HG02763 (cell line): ENCODE data around the gene SERBP1.
"Not testable (repeated sequence)": the region's sequence is repeated elsewhere in the genome, so short reads cannot be mapped to it uniquely, and the experiment has no call there.

ENCODE experiments used
- ATAC-seq: cut with Tn5 transposase; IDR thresholded peaks from one replicate; pipeline ENCODE4 v1.9.1; 2021; ENCODE audit warnings: mild to moderate bottlenecking, moderate library complexity; ENCODE audit not compliant: unreplicated experiment

SERBP1 gene

DNA sequence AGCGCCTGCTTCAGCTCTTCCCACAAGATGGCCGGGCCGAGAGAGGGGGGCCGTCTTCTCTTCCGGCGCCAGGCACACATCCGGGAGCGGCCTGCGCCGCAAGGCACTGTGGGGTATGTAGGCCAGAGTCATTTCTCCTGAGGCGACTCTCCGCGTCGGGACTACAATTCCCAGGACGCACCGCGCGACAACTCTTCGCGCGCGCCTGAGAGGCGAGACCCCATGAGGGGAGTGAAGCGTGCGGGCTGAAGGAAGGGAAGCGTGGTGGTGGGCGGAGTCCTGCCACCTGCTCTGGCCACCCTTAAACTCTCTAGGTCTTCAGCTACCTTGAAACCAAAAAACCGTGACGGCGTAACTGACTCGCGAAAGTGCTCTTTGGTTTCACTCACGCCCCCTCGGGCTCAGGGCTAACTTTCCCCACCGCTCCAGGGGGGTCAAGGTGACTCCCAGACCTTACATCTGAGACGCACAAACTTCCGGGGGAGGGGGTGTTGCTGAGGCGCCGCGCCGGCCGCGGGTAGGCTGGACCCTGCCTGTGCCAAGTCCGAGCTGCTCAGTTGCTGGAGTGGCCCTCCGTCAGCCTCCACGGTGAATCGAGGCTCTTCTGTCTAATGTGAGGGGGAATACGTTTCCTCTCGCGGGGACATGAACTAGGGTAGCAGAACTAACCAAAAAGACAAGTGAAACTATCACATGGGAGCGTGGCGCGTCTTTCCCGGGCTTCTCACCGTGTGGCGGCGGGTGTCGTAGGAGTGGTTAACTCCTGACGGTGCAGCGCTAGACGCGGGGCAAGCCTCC, at the start of gene SERBP1:
Gene SERBP1, minus strand, starts transcription at position 45 of the 798 bp plus-strand sequence. CDS start 102 bp downstream, outside the sequence.
- peak; percentile 89 for ATAC-seq

DNA sequence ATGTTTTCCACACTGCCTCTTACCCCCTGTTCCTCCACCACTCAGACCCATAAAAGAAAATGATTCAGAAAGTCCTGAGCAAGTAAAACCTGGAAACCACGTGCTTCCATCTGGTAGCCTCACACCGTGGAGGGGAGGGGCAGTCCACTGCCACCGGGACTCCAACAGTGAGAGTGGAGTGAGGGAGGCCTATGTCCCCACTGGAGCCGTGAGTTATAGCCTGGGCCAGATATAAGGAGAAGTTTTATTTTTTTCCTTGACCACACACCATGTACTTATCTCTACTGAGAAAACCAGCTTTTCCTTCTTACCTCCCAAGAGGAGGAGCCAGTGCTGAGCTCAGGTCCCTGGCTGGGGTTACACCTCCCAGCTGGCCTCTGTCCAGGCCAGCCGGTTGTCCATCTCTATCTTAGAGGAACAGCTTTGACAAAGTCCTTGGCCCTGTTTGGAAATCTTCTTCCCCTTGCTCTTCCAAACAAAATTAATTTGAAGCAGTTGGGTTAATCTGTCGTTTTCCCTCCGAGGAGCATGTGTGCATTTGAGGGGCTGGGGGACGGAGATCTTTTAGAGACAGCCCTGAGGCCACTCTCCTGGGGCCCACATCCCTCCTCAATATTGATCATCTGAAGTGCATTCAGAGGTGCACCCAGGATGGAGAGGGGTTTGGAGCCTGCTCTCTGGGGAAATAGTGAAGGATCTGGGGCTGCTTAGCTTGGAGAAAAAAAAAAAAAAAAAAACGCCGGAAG, 49.1 kb upstream of the SERBP1 start:
- ATAC-seq = no peak

DNA sequence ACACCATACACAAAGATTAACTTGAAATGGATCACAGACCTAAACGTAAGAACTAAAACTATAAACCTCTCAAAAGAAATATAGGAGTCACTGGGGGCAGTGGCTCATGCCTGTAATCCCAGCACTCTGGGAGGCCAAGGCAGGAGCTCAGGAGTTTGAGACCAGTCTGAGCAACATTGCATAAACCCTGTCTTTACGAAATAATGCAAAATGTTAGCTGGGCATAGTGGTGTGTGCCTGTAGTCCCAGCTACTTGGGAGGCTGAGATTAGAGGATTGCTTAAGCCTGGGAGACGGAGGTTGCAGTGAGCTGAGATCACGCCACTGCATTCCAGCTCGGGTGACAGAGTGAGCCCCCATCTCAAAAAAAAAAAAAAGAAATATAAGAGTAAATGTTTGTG, 46.7 kb upstream of the SERBP1 start:
- ATAC-seq = no peak

DNA sequence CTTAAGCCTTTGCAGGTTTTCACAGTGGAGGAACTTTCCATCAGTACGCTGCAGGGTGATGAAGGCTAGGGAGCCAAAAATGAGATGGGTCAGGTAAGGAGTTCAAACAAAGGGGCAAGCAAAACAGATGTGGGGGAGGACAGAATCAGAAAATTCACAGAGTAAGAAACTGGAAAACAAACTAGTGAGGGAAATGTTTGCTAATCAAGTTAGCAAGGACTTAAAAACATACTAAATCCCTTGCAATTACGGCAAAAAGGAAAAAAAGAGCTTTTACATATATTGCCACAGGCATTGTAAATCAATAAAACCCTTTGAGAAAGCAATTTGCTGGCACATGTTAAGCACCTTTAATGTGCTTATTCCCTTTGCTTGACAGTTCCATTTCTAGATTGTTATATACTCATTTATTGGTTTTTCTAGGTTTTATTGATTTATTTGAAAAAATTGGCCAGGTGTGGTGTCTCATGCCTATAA, 45.8 kb upstream of the SERBP1 start:
- no peak for ATAC-seq

DNA sequence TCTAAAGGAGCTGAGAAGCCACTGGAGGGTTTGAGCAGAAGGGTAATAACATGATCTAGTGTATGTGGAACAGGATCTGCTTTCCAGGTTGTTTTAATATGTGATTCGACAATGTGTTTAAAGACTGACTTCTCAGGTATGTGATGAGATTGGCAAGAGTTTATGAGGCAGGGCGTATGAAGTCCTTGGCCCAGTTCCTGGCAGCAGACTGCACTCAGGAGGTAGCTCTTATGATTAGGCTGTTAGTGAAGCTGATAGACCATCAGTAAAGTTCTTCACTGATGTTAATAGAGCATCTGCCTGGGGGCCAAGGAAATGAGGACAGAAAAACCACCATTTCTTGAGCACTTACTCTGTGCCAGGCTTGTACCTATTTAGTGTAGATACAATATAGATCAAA, 41.9 kb upstream of the SERBP1 start:
- no peak for ATAC-seq

DNA sequence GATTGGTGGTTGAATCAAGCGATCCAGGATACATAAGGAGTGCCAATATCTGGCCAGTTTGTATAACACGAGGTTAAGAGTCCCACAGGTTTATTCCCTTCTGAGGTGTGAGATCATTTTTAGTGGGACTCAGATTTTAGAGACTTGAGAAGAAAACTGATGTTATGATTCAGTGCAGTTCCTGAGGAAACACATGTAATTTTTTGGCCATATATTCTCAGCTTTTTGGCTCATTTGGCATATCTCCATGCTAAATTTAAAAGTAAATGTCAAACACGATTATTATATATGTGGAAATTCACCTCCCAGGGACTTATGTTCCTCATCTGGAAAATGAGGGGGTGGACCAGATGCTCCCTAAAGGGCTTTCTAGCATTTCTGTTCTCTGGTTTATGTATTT, 39.2 kb upstream of the SERBP1 start:
- no peak for ATAC-seq

DNA sequence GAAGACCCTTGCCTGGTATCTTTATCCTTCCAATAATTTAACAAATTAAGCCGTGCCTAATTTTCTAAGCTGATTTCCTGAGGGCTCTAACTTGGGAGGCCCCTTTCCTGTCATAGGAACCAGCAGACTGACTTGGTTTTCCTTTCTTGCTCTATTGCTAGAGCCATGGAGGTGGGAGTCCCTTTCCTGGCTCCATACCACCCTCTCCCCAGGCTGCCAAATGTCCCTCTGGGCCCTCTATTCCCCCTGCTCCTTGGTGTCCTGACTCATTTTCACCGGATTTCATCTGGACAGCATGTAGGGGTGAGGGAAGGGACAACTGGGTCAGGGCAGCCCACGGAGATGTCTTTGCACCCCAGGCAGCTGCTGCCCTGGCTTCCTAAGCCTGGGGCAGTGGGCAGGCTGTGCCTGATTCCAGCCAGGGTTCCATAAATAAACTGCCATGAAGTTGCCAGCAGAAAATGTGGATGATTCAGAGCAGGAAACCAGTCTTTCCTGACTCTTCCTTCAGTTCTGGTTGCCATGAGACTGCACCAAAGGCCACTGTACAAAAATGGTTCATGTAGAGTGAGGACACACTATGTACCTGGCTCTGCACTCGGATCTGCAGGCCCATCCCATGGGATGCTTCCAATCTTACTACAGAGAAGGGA, 38.0 kb upstream of the SERBP1 start:
- ATAC-seq = no peak

DNA sequence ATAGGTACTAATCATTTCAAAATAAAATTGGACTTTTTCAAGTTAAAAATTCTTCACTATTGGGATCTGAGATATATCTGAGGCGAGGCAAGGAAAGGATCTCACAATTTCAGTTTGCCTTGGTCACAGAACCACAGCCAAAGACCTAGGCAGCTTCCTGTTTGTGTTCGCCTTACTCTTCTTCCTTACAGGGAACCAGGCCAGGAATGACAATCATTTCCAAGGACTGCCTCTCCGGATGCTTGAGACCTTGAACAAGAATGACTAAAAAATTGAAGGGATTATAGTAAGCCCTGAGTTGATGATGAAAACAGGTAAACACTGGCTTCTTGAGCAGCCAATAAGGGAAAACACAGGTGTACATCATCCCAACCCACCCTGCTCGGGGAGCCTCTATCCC, 35.2 kb upstream of the SERBP1 start:
- ATAC-seq = no peak

DNA sequence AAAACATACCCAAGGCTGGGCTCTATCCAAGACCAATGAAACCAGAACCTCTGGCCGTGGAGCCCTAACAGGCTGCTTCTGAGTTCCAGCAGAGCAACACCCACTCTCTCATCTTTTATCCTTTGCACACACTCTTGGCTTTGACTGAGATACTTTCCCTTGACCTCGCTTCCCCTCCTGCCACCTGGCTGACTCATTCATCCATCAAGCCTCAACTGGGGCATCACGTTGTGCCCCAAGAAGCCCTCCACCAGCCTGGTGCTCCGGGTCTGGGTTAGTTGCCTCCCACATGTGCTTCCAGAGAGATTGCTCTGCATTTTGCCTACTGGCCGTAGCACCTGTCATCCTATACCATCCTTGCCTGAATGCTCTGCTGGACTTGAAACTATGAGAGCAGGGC, 34.5 kb upstream of the SERBP1 start:
- no peak for ATAC-seq

DNA sequence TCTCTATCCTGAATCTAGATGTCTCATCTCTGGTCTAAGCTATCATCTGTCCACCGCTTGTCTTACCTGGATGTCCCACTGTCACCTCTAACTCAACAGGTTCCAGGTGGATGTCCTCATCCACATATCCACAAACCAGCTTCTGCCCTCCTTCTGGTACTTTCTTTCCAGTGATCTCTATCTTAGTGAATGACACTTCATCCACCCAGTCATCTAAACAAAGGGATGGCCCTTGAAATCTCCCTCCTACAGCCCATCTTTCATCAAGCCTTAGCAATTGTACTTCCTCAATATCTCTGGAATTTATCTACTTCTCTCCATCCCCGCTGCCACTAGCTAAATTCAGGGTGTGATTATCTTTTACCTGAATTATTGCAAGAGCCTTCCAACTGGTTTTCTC, 33.9 kb upstream of the SERBP1 start:
- ATAC-seq = no peak

DNA sequence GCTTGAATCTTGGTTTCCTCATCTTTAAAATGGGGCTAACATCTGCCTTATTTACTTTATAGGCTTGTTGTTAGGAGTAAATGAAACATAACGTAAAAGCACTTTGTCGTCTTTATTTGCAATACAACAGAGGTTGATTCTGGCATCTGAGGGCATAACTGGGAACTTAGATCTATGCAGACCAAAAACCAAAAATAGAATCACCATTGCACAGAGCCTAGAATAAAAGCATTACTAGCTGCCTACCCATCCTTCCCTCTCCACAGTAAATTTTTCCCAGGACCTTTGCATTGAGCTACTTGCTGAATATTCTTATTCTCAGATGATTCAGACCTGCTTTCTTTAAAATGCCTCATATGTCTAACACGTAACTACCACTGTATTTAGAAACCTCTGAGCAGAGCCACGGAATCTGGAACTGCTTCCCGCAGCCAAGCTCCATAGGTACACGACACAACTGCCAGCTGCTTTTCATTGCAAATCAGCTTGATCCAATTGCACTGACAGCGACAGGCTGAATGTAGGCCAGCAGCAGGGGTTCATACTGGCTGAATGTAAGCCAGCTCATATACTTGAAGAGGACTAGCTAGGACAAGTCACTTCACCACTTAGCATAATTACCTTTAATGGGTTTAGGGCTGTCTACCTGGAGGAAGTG, 33.2 kb upstream of the SERBP1 start:
- no peak for ATAC-seq

DNA sequence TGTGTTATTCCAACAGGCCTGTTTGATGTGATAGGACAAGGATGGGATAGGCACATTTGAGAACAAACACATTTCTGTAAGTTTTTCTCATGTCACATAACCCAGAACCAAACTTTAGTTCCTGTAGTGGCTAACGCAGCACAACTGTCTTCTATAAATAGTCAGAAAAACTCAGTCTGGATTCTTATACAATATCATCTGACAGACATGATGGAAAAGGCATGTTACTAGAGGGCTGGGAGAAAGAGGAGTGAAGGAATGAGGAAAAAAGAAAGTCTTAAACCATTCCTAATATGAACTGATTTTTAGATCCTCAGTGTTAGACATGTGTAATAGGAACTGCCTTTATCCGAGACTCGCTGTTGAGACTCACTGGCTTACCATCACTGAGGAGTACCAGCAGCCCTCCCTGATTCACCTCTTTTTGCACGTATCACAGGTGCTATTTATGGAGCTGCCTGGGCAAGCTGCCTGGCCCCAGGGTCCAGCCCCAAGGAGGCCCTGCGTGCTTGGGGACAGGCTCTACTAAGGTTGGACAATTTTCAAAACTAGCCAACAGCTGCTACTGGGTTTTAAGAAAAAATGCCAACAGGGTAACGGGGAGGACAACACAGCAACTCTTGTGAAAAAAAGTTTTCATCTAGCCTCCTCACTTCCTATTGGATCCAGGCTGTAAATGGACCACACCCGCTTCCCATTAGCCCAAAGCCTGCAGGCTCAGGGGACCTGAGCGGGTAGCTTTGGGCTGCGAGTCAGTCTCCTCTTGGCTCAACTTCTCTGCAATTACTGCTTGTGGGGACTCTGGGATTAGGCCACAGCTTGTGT, 30.7 kb upstream of the SERBP1 start:
- no peak for ATAC-seq

DNA sequence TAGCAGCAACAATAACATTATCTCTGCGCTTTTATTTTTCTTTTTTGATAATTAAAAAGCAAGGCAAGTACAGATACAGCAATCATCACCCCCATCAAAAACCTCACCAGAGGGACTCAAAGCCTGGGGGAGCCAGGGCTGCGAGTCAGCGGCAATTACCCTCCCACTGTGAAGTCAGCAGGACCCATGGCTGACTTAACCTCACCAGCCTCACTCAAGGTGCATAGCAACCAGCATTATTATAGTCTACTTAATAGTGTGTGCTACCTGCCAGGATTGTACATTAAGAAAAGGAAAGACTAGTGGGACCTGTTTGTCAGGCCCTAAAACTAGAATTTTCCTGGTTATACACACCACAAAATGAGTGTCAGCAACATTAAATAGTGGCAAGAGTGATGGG, 28.9 kb upstream of the SERBP1 start:
- no peak for ATAC-seq

DNA sequence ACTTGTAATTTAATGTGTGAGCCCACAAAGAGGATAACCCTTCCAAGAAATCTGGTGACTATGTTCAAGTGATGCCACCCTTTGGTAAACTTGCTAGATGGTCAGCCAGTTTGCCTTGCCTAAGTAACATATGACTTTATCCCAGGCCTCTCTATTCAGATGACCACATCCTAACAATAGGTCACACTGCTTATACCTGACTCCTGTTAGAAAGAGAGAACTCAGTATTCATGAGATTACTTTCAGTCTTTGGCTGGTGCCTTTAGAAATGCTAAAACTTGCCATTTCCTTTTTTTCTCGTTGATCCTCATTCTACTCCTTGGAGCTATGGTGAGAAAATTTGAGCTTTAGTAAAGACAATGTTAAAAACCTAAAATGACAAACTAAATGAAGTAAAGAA, 28.5 kb upstream of the SERBP1 start:
- ATAC-seq = no peak

DNA sequence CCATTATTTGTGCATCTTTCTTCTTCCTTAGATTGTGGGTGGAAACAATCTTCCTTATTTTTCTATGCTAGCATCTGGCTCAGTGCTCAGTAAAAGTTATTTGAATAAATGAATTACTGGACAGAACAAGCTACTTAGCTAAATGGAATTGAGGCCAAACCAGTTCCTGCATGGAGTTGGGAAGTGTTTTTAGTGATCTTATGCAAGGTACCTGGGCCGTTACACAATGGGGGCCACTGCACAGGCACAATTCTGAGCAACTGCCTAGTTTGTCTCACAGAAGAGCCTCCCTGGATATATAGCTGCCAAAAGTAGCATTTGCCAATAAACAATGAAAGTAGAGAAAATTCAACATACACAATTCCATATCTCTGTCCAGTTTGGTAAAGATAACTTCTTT, 27.0 kb upstream of the SERBP1 start:
- ATAC-seq = no peak

DNA sequence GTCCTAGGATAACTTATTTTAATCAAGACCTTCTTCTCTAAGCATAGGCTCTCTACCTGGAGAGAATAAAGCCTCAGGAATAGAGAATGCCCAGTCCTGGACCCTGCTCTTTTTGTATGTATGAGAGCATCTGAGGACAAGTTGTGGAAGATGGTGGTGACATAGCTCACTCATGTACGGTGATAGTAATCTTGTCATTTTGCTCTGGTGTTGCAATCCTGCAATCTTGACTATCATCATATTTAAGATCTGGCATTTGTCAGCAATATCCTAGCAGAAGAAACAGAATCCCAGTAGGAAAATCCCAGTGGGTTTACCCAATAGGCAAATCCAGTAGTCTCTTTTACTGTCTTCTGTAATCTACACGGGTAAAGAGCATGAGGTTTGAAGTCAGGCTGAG, 21.6 kb upstream of the SERBP1 start:
- no peak for ATAC-seq

DNA sequence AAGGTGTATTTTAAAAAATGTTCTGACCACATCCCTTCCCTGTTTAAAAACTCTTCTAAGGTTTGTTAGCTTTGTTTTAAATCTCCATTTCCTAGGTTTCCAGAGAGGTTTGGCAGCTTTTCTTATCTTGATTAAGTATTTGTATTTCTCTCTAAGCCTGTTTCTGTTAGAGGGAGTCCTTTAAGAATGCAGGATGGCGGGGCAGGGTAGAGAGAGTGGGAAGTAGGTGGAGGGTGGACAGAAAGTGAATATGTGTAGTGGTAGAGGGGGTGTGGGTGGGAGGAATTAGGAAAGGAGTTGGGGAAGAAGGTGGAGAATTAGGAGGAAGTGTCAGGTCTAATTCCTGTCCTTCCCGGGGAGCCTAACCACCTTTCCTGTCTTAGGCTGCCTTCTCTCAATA, 21.2 kb upstream of the SERBP1 start:
- ATAC-seq = no peak

DNA sequence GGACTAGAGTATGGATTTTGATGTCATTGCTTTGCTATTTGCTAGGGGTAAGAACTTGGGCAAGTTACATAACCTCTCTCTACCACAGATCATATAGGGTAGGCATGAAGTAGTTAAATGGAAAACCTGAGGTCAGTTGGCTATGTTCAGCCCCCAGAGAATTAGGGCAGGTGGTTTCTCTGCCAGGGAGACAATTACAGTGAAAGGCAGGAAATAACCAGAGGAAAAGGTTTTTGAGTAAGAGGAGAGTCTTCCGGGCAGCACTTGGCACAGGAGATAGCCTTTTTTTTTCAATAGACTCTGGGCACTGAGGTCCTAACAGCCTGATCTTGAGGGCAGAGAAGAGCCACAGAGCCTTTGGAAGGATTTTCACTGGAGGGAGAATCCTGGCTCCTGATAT, 16.7 kb upstream of the SERBP1 start:
- no peak for ATAC-seq

DNA sequence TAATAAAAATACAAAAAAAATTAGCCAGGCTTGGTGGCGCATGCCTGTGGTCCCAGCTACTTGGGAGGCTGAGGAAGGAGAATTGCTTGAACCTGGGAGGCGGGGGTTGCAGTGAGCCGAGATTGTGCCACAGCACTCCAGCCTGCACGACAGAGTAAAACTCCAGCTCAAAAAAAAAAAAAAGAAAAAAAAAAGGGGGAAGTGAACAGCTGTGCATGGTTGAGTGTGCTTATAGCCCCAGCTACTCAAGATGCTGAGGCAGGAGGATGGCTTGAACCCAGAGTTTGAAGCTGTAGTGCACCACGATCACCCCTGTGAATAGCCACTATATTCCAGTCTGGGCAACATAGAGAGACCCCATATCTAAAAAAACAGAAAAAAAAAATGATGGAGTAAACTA, 15.8 kb upstream of the SERBP1 start:
- not testable (repeated sequence) for ATAC-seq

DNA sequence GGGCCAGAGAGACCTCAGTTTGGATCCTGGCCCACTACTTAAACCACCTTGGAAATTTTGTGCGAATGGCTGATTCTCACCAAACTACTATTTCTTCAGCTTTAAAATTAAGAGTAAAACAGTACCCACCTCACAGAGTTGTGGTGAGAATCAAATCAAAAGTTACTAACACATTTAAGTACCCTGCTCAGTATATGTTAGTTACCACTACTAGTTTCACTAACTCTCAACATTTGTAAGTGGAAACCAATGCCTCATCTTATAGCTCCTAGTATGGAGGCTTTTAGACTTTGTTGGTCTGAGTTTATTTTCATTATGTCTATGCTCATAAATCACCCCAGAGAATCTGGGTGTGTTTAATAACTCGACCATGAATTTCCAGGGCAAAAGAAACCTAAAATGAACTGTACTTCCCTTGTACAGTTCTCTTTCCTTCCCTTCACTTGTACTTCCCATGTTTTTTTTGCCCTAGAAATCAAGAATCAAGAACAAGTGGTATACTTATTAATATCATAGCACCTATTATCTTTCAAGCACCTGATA, 11.6 kb upstream of the SERBP1 start:
- no peak for ATAC-seq
